Stimulated activated CD4-positive, alpha-beta T cell treated with anti-CD3 and anti-CD28 coated beads, Interleukin-4, amount 100 ng/mL, for 24 hours (primary cell): ENCODE data around the gene BSN.
A peak's percentile ranks its signal among the peaks of the same experiment; 100 is the strongest.
"Not testable (repeated sequence)": the region's sequence is repeated elsewhere in the genome, so short reads cannot be mapped to it uniquely, and the experiment has no call there.

Source experiments
- DNase-seq: peaks from one replicate; pipeline ENCODE4 v3.0.0-alpha.2; 2020

BSN gene

DNA sequence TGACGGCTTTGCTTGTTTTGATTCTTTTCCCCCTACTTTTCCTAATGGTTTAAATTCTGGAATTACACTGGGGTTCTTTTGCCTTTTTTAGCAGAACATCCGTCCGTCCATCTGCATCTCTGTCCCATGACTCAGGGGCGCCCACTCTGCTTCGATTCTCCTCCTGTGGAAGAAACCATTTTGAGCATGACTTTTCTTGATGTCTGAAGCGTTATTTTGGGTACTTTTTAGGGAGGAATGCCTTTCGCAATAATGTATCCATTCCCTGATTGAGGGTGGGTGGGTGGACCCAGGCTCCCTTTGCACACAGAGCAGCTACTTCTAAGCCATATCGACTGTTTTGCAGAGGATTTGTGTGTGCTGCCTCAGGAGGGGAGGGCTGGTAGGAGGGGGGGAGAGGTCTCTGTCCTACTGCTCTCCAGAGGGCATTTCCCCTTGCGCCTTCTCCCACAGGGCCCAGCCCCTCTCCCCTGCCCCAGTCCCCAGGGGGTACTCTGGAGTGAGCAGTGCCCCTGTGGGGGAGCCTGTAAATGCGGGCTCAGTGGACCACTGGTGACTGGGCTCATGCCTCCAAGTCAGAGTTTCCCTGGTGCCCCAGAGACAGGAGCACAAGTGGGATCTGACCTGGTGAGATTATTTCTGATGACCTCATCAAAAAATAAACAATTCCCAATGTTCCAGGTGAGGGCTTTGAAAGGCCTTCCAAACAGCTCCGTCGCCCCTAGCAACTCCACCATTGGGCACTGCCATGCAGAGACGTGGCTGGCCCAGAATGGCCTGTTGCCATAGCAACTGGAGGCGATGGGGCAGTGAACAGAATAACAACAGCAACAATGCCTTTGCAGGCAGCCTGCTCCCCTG is 19.5 kb upstream of the BSN start:
- no peak for DNase-seq

GRCh38 chr3:49535971-49536874 is 18.1 kb upstream of the BSN start:
- no peak for DNase-seq

DNA sequence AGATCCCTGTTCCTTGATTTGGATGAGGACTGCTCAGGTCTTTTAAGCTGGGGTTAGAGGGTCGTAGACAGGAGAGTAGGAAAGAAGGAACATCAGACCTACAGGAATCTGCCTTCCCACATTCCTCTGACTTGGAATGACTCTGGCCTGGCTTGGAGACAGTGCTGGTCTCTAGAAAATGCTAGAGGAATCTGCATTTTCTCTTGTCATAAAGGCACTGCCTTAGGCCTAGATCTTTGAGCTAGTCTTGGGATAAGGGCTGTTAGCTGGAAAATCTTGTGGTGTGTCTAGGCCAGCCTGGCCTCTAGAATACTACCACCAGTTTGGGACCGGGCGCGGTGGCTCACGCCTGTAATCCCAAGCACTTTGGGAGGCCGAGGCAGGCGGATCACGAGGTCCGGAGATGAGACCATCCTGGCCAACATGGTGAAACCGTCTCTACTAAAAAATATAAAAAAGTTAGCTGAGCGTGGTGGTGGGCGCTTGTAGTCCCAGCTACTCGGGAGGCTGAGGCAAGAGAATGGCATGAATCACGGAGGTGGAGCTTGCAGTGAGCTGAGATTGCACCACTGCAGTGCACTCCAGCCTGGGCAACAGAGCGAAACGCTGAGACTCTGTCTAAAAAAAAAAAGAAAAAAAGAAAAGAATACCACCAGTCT is 17.3 kb upstream of the BSN start:
- no peak for DNase-seq

- peak; percentile 94 for DNase-seq
Observed at GRCh38 chr3:49539659-49540560, 14.4 kb upstream of the BSN start.

- DNase-seq, result no peak
Observed at GRCh38 chr3:49552087-49552486, 2.2 kb upstream of the BSN start.

DNA sequence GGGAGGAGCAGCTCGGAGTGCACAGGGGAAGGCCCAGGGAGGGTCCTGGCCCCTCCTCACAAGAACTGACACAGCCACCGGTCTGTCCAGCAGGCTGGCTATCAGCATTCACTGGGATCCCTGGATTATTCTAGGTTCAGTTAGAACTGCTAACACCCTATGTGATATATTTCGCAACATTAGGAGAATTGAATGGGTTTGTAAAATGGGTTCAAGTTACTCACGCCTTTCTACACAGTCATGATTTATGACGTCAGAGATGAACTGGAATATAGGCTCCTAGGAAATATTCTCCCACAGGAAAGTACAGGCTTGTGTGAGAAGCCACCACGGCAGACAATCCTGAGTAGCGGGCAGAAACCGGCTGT is 969 bp upstream of the BSN start:
- no peak for DNase-seq

GRCh38 chr3:49554633-49555265 is 472 bp downstream of the BSN start:
- peak; percentile 51 for DNase-seq

DNA sequence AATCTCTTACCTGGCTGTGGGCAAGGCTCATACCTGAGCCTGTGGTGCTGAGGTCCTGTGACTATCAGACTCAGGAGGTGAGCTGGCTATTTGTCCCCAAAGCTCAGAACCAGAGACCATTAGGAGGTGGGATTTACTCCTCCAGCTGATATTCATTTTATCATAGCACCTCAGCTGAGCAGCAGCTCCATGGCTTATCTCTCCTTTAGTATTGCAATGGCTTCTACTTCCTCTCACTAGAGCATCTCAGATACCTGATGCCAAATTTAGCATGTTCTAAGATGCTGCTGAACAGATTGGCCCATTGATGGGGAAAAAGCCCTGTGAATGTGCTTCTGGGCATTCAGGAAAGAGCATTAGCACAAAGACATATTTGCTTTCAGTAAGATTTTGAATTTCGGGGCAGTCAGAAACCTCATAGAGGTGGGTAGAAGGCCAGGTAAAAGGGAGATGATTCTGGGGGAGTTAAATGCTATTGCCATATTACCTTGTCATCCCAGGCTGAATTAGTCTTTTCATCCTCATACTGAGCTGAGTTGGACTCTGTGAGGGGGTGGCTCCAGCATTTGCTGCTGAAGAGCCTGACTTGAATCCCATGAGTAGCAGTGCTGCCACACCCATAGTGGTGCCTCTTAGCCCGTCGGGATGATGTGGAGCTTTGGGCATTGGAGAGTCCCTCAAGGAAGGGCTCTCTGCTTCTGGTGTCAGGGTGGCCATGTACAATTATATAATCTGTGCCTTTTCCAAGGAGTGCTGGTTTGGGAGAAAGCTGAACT is 2.4 kb downstream of the BSN start:
- no peak for DNase-seq

DNA sequence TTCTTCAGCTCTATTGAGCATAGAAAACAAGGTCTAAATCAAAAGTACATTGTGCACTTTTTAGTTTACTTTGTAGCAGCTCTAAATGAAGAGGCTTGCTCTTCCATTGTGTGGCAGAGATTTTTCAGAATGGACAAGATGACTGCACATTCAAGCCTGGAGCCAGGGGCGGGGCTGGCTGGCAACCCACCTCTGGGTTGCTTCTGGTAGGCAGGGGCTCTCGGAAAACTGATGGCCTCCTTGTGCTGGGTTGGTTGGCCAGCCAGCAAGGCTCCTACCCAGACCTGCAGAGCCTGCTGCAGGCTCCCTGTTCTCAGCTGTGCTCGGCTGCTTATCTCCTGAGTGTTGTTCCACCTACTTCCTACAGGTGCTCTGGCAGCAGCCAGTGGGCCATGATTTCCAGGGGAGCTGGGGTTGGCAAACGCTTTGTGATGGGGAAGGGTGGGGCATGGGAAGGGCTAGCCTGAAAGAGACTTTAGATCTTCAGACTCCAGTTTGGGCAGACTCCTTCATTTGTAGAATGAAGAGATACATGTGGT is 8.8 kb downstream of the BSN start:
- DNase-seq, result no peak

DNA sequence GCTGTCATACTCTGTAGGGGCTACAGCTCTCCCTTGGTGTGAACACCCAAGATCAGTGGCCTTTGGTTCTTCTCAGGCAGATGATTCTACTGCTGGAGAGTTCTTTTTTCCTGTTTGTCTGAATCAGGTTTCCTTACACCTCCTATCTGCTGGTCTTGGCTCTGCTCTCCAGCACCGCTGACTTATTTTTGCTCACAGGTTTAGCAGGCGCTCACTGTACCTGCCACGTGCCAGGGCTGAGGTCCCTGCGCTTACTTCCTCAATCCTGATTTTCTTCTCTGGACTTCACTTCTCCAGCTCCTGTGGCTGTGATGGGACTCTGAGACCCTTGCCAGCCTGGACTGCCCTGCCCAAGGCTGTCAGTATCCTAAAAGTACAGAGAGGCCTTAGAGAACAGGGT is 9.5 kb downstream of the BSN start:
- no peak for DNase-seq

DNA sequence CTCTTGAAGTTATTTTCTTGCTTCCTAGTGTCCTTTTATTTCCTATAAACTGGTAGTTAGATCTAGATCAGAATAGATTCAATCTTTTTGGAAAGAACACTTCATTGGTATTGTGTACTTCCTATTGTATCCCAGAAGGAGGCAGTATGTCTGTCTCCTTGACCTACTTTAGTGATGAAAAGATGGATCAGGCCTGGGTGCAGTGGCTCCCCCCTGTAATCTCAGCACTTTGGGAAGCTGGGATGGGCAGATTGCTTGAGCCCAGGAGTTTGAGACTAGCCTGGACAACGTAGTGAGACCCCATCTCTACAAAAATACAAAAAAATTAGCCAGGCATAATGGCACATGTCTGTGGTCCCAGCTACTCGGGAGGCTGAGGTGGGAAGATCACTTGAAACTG is 12.0 kb downstream of the BSN start:
- DNase-seq, result no peak

- no peak for DNase-seq
Observed at GRCh38 chr3:49567406-49567805, 13.1 kb downstream of the BSN start.

- no peak for DNase-seq
Observed at GRCh38 chr3:49568965-49569364, 14.7 kb downstream of the BSN start.

DNA sequence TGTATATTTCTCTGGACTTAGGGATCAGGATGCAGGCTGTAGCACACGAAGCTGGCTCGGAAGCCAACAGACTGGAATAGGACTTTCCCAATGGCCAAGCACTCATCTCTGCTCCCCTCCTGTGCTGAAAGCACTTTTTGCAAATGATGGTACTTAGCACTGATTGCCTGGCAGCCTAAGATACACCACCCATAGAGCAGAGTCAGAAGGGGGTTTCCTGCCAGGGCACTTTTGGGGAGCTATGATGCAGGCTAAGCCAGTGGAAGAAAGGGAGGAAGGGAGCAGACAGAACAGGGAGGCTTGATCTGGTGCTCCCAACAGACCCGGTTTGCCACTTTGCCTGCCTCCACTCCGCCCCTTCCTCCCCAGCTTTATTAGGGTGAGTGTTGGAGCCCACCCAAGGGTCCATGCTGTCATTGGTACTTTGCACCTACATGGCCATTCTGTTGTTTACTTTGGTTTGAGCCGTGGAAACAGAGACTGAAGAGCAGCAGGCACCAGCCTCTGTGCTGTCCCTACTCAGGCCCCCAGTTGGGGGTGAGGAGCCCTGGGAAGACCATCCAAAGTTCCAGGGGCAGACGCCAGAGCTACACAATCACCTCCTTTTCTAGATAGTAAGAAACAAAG is 15.9 kb downstream of the BSN start:
- DNase-seq, result no peak

GRCh38 chr3:49582177-49582576 is 27.9 kb downstream of the BSN start:
- DNase-seq, result no peak

- DNase-seq, result not testable (repeated sequence)
Observed at GRCh38 chr3:49585261-49585755, 31.0 kb downstream of the BSN start.

DNA sequence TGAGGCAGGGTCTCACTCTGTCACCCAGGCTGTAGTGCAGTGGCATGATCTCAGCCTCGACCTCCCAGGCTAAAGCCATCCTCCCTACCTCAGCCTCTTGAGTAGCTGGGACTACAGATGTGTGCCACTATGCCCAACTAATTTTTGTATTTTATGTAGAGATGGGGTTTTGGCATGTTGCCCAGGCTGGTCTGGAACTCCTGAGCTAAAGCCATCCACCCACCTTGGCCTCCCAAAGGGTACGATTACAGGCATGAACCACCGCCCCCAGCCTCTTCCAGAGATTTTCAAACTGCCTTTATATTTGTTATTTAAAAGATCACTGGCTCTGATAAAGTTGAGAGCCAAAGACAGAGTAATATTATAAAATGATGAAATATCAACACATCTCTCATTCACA is 37.3 kb downstream of the BSN start:
- no peak for DNase-seq

- no peak for DNase-seq
Observed at GRCh38 chr3:49593041-49593440, 38.8 kb downstream of the BSN start.

GRCh38 chr3:49600781-49601180 is 46.5 kb downstream of the BSN start:
- DNase-seq, result no peak
